NCI-H345 treated with DMSO at 0.1 percent for 48 hours (cell line): Measurements from ENCODE around the gene AXIN2.

ENCODE experiments used
- DNase-seq: peaks from one replicate; lab custom pipeline; 2025; ENCODE audit not compliant: unreplicated experiment; lab: John Stamatoyannopoulos, UW

Gene AXIN2

GRCh38 chr17:65583921-65584603 lies 22.6 kb upstream of the AXIN2 start:
- DNase-seq, result no peak

- DNase-seq, result no peak
Measured at GRCh38 chr17:65576939-65577338, 15.5 kb upstream of the AXIN2 start.

DNA sequence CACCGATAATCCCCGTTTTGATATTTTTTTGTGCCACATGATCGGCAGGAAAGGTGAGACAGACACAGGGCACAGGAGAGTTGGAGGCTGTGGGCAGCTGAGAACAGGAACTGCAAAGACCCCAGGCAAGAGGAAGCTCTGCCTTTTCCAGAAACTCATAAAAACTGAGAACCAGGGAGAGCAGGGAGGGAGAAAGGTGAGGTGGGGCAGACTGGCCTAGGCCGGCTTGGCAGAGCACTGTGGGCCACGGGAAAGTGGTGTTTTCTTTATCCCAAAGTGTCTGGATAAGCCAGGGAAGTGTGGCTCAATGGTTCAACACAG lies 11.8 kb upstream of the AXIN2 start:
- DNase-seq, result no peak

GRCh38 chr17:65572581-65573281 lies 11.3 kb upstream of the AXIN2 start:
- no peak for DNase-seq

DNA sequence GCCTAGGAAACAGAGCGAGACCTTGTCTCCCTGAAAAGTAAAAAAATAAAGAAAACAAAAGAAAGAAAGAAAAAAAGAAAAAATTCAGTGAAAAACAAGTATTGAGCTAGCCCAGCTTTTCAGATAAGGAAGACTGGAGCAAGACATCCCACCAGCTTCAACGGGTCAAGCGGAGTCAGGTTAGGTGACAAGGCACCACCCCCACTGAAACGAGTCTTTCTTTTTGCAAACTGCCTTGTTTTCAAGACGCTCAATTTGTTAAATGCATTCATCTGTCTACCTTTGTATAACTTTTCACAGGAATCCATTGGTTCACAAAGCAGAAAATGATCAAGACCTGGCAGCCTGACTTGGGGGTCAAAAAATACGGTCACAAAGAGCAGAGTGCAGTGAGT lies 10.7 kb upstream of the AXIN2 start:
- no peak for DNase-seq

GRCh38 chr17:65568918-65569317 lies 7.5 kb upstream of the AXIN2 start:
- DNase-seq, result no peak

DNA sequence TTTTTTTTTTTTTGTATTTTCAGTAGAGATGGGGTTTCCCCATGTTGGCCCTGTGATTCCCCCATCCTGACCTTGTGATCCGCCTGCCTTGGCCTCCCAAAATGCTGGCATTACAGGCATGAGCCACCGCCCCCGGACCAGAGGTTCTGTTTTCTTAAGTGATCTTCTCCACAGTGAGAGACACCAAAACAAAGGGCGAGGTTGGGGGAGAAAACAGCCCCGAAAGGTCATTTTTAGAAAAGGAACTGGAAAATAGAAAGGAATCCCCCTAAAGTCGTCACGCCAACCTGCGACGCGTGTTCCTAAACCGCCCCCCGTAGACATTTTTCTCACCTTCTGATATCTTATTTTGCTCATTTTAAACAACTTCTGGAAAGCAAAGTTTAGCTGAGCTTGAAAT lies 6.1 kb upstream of the AXIN2 start:
- no peak for DNase-seq

DNA sequence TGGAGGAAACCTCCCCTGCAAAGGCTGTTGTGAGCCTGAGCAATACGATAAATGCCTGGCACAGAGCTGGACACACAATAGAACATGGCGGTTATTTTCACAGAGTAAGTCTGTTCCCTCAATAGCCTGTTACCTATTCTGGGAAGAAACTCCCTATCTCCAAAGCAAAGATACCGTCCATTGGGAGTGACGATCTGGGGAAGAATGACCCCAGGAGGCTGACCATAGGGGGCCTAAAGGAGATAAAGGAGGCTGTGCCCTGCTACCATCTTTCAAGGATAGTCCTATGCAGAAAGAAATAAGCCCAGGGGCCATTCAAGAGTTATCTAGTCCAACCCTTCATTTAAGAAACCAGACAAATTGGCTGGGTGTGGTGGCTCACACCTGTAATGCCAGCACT lies 4.1 kb upstream of the AXIN2 start:
- DNase-seq, result no peak

GRCh38 chr17:65564793-65565192 lies 3.3 kb upstream of the AXIN2 start:
- DNase-seq, result peak; percentile 45

DNA sequence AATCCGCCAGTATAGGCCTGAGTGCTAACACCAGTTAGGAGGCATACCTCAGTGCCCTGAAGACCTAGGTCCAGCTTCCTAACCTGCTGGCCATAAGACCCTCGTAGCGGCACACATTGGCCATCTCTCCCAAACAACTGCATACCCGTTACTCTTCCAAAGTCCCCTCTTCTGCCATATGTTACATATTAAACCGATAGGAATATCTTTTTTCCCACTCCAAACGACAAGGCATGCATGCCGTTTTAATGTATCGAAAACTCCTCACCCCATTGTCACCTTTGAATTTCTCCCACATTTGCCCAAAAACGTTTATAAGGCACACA lies 721 bp upstream of the AXIN2 start:
- DNase-seq, result no peak

DNA sequence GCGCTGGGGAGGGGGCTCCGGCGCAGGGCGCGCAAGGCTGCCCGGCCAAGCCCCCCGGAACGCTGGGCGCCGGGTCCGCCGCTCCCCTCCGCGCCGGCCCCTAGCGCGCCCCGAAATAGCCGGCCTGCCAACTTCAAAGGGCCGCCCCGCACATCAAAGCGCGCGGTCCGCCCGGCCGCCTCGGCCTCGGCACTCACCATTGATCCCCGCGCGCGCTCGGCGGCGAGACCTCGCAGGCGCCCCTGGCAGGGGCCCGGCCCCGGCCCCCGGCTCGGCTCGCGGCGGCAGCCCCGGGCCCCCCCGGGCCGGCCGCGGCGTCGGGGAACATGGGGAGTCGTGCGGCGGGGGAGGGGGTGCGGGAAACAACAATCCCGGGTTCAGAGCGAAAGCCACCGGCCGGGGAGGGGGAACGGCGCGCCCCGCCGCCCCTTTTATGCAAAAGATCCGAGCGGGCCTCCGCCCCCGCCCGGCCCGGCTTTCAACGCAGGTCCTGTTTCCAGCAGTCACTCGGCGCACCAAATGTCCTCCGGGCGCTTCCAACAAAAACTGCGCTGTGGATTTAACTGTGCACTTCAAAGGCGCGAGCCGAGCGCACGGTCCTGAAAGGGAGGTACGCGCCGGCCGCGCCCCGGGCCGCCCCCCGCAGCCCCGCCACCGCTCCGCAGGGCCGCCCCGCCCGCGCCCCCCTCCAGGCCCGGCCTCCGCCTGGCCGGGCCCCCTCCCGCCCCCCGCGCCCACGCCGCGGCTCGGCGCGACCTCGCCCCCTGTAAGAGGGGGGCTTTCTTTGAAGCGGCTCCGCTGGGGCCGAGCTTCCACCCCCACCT lies 608 bp downstream of the AXIN2 start:
- peak; percentile 24 for DNase-seq

DNA sequence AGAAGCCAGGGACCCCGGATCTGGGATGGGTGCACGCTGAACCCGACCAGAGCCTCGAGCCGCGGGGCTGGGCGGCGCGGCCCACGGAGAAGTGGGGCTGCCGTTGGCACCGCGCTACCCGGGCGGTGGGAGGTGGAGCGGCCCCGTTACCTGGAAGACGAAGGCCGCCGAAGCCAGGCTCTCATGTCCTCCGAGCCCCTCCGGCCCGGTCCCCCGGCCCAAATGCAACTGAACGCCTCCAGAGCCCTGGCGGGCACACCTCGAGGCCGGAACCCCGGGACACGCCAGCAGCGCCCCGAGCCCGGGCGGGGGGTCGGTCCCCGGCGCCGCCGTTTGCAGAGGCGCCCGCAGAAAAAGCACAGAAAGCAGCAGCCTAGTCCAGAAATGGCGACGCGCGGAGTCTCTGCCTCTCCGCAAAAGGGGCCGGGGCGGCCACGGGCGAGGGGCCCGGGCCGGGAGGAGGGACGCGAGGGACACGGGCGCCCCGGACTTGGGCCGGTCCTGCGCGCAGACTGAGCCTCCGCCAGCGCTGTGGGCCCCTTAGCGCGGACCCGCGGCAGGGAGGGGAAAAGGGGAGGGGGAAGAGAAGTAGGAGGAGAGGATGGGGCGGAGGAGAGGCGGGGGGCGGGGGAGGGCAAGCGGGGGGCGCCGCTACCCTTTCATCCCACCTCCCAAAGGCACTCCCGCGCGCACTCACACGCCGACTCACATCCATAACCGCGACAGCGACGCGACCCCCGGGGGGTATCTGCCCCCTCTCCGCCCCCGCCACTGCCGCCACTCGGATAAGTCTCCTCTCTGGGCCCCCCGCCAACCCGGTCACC lies 1.4 kb downstream of the AXIN2 start:
- no peak for DNase-seq

DNA sequence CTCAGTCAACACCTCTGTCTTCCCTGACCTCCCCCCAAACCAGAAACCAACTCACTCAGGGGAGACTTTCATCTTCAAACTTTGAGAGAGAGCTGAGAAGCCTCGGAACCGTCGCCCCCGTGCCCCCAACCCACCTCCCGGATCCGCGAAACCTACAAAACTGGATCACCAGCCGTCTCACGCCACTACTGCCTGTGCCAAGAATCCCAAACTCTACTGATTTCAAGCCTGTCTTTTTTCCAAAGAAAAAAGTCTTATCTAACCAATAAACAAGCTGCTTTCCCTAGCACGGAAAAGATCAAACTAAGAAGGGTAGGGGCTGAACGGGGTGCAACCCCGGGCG lies 2.0 kb downstream of the AXIN2 start:
- no peak for DNase-seq

DNA sequence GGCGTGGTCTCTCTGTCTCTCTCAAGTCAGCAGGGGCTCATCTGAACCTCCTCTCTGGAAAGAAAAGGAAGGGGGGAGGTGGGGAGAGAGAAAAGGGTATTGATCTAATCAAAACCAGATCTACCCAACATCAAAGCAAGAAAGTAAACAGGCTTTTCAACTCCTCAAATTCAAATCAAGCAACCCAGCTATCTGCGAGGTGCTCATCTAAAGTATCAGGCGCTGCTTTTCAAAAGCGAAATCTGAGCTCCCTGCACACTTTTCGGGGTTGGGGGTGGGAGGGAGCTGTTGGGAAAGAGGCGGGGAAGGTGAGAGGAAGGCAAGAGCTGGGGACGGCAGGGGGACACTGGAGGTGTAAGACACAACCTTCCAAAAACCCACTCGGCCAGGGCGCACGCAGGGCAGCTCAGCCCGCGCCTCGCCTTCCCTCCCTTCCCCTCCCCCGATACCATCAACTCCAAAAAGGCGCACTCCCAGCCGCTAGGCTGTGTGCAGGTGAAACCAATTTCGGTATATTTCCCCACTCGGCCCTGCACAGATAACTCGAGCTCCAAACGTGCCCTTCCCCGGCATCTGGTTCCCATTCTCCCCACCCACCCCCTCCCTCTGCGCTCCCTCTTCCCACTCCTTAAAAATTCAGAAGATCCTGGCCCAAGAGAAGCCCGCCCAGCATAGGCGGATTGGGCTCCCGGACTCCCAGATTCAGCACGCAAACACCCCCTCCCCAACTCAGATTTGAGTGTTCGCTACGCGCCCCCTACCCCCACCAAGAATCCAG lies 2.6 kb downstream of the AXIN2 start:
- DNase-seq, result no peak

DNA sequence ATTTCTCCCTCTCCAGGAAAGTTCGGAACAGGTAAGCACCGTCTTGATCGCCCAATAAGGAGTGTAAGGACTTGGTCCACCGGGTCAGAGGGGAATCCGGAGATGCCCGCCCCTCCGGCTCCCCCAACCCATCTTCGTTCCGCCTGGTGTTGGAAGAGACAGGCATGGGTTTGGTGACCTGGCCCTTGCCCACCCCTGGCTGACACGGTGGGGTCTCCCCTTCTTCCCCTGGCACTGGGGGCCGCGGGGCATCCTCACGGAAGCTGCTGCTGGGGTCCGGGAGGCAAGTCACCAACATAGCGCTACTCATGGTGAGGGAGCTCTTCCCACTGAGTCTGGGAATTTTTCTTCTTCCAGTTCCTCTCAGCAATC lies 3.2 kb downstream of the AXIN2 start:
- no peak for DNase-seq

DNA sequence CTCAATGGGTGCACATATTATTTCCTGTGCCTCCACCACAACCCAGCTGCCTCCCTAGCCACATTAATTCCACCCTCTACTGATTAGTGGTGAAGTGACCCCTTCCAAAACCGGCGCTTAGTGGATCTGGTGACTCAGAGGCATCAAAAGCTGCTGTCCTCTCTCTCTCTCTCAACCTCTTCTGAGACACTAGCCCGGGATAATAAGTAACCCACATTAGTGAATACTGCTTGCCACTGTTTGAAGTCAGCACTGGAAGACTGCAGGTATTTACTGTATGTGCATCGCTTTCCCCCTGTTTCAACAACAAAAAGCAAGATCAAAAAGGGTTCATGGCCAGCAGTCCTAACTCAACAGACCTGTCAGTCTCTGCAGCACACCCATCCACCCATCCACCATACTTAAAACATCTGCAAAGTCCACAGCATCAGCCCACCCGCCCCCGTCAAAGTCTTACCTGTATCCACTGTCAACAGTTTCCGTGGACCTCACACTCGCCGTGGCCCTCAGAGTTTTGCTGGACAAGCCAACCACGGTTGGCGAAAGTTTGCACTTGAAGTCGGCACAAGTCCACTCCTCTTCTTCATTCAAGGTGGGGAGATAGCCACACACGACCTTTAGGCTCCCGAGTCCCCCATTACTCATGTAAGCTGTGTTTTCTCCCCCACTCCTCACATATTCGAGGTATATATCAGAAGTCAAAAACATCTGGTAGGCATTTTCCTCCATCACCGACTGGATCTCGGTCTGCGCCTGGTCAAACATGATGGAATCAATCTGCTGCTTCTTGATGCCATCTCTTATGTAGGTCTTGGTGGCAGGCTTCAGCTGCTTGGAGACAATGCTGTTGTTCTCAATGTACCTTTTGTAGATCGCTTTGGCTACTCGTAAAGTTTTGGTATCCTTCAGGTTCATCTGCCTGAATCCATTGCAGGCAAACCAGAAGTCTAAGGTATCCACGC lies 3.8 kb downstream of the AXIN2 start:
- DNase-seq, result no peak

DNA sequence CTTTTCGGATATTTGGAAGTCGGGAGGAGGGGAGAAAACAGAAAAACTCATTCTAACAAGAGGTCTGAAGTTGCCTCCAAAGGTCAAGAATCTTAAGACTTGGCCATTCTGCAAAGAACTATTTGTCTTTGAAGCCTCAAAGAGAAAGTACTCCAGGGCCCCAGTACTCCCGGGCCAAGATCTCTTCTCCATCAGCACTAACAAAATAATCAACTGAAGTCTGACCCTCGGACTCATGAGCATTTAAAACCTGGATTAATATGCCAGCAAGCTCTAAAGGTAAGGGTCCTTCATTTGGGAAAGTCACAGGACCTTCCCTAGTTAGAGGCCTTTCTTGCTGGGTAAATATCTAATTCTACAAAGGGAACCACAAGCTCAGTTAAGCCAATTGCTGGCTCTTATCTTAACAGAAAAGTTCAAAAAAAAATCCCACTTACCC lies 4.5 kb downstream of the AXIN2 start:
- DNase-seq, result no peak

- no peak for DNase-seq
Measured at GRCh38 chr17:65556014-65556909, 5.2 kb downstream of the AXIN2 start.
